HepG2 (cell line): Measurements from ENCODE around the gene SPOPL. TPM values are rescaled to one million over a fixed set of nuclear protein-coding genes. Genes with fewer than 3 reads are reported as not detected.

Experiments used
- CBX2 ChIP-seq, 2 experiments: fragments of 200-600 bp in 1 of 2; sonication (generic); formaldehyde crosslinking in 1 of 2; IDR thresholded peaks; 2 replicates each; pipeline versions ENCODE4 v1.7.0 to v1.8.1; 2018 to 2022; ENCODE audit warnings: low read depth in 2 of 2, low read length in 1 of 2, mild to moderate bottlenecking in 1 of 2, missing genetic modification reagents in 1 of 2
- GZF1 ChIP-seq: sonication (generic); formaldehyde crosslinking; IDR thresholded peaks from 2 replicates; pipeline ENCODE4 v1.5.1; 2020; ENCODE audit warnings: mild to moderate bottlenecking, missing genetic modification reagents
- HNRNPL ChIP-seq: fragments of 200-400 bp; formaldehyde crosslinking; IDR thresholded peaks from 2 replicates; pipeline ENCODE4 v1.6.1; 2017; ENCODE audit warnings: mild to moderate bottlenecking, low read depth, low read length
- MIER3 ChIP-seq: IDR thresholded peaks from 2 replicates; pipeline ENCODE4 v1.6.1; 2016; ENCODE audit warnings: missing compliant biosample characterization, borderline replicate concordance
- NCOR1 ChIP-seq: fragments of 200-600 bp; sonication (generic); IDR thresholded peaks from 2 replicates; pipeline ENCODE4 v1.7.0; 2017; ENCODE audit warnings: antibody characterized with exemption, low read length, borderline replicate concordance
- NR2C2 ChIP-seq: sonication (generic); formaldehyde crosslinking; IDR thresholded peaks from 2 replicates; pipeline ENCODE4 v1.4.0; 2020; ENCODE audit warnings: missing genetic modification reagents, mild to moderate bottlenecking, moderate library complexity, borderline replicate concordance
- PHF21A ChIP-seq: sonication (generic); formaldehyde crosslinking; IDR thresholded peaks from 2 replicates; pipeline ENCODE4 v1.5.0; 2020; ENCODE audit warnings: mild to moderate bottlenecking, missing genetic modification reagents
- PITX1 ChIP-seq: sonication (generic); formaldehyde crosslinking; IDR thresholded peaks from 2 replicates; pipeline ENCODE4 v1.5.1; 2020; ENCODE audit warnings: mild to moderate bottlenecking, missing genetic modification reagents
- PRMT3 ChIP-seq: sonication (generic); formaldehyde crosslinking; IDR thresholded peaks from 2 replicates; pipeline ENCODE4 v1.8.1; 2022; ENCODE audit warnings: low read depth, mild to moderate bottlenecking, moderate library complexity, missing genetic modification reagents, borderline replicate concordance
- SAFB2 ChIP-seq: sonication (generic); formaldehyde crosslinking; IDR thresholded peaks from 2 replicates; pipeline ENCODE4 v1.5.1; 2020; ENCODE audit warnings: missing genetic modification reagents, low read depth, mild to moderate bottlenecking, borderline replicate concordance
- ZFP91 ChIP-seq: sonication (generic); formaldehyde crosslinking; IDR thresholded peaks from 2 replicates; pipeline ENCODE4 v1.9.0; 2022; ENCODE audit warnings: missing genetic modification reagents, mild to moderate bottlenecking, borderline replicate concordance
- ZGPAT ChIP-seq: IDR thresholded peaks from 2 replicates; pipeline ENCODE4 v1.6.1; 2016; ENCODE audit warnings: mild to moderate bottlenecking
- ZMYM3 ChIP-seq: sonication (generic); formaldehyde crosslinking; IDR thresholded peaks from 2 replicates; pipeline ENCODE4 v1.5.1; 2020; ENCODE audit warnings: mild to moderate bottlenecking, missing genetic modification reagents
- ZNF18 ChIP-seq: sonication (generic); formaldehyde crosslinking; IDR thresholded peaks from 2 replicates; pipeline ENCODE4 v1.8.0; 2022; ENCODE audit warnings: mild to moderate bottlenecking, missing genetic modification reagents; ENCODE audit not compliant: insufficient replicate concordance
- ZNF274 ChIP-seq: sonication (generic); formaldehyde crosslinking; IDR thresholded peaks from 2 replicates; pipeline ENCODE4 v1.5.1; 2020; ENCODE audit warnings: mild to moderate bottlenecking, missing genetic modification reagents
- ZNF558 ChIP-seq: sonication (generic); formaldehyde crosslinking; IDR thresholded peaks from 2 replicates; pipeline ENCODE4 v1.9.0; 2022; ENCODE audit warnings: mild to moderate bottlenecking, missing genetic modification reagents, borderline replicate concordance
- ZNF687 ChIP-seq: sonication (generic); formaldehyde crosslinking; IDR thresholded peaks from 2 replicates; pipeline ENCODE4 v1.5.1; 2020; ENCODE audit warnings: mild to moderate bottlenecking, missing genetic modification reagents, moderate library complexity
- ZNF703 ChIP-seq: sonication (generic); formaldehyde crosslinking; IDR thresholded peaks from 2 replicates; pipeline ENCODE4 v1.5.1; 2020; ENCODE audit warnings: missing genetic modification reagents, mild to moderate bottlenecking, moderate library complexity, borderline replicate concordance
- ZNF775 ChIP-seq: sonication (generic); formaldehyde crosslinking; IDR thresholded peaks from 2 replicates; pipeline ENCODE4 v1.4.0; 2020; ENCODE audit warnings: missing genetic modification reagents, mild to moderate bottlenecking, moderate library complexity, borderline replicate concordance
- polyA plus RNA-seq, 8 experiments: library from polyadenylated mRNA; depleted of rRNA in 3 of 8; stranded (reverse) in 7 of 8; unstranded in 1 of 8; fragments of >200 nt; fragmentation: Illumina TruSeq in 4 of 8; extraction: Trizol in 4 of 8; gene quantifications; 2 replicates each; pipeline versions ENCODE4 v1.2.1 to v1.2.3, GENCODE V29; 2011 to 2016; ENCODE audit warnings: low read depth in 4 of 8, missing spikeins in 1 of 8, mixed read lengths in 1 of 8; ENCODE audit not compliant: insufficient read depth in 1 of 8
- total RNA-seq, 5 experiments: library from RNA; depleted of rRNA; stranded (reverse); fragments of >200 nt; fragmentation: Illumina TruSeq; extraction: Trizol; gene quantifications; 2 replicates each; pipeline ENCODE4 v1.2.3, GENCODE V29; 2016; ENCODE audit warnings: low read depth in 1 of 5

The SPOPL gene
- total and polyA plus RNA-seq, 2 of the 13 experiments (the other 11 are each of a cell fraction or from before 2014, with no cell fraction given), result 12.6 to 51.6 TPM

- TF ChIP-seq GZF1 (CRISPR knock-in tag), result no peak
- no peak for TF ChIP-seq ZNF703 (CRISPR knock-in tag)
- peak; percentile 60; the same call in 1 of the 2 replicates for TF ChIP-seq NCOR1
- peak; percentile 58; the same call in 1 of the 2 replicates for TF ChIP-seq ZFP91
- 0 out of 2 replicates have a peak, but pooled peaks have one; percentile 23 for TF ChIP-seq ZMYM3
- no peak for TF ChIP-seq ZNF18 (CRISPR knock-in tag)
- no peak for TF ChIP-seq ZNF558
- 0 out of 2 replicates have a peak, but pooled peaks have one; percentile 23 for TF ChIP-seq HNRNPL
- no peak for TF ChIP-seq SAFB2 (CRISPR knock-in tag)
- peak; percentile 71; the same call in 1 of the 2 replicates for TF ChIP-seq PITX1 (CRISPR knock-in tag)
- peak; percentile 33; the same call in 1 of the 2 replicates for TF ChIP-seq PHF21A (CRISPR knock-in tag)
- peak; percentile 34; the same call in 1 of the 2 replicates for TF ChIP-seq MIER3 (CRISPR knock-in tag)
- TF ChIP-seq NR2C2 (CRISPR knock-in tag), result peak; percentile 72; the same call in 1 of the 2 replicates
- TF ChIP-seq PRMT3 (CRISPR knock-in tag), result no peak
- 0 out of 2 replicates have a peak, but pooled peaks have one; percentile 38 for TF ChIP-seq ZGPAT (CRISPR knock-in tag)
- TF ChIP-seq CBX2 (IDR thresholded peaks at IDR 0.05; ENCODE audit: low read depth, low read length), result no peak
- no peak for TF ChIP-seq CBX2 (CRISPR knock-in tag; IDR thresholded peaks at IDR 0.05; ENCODE audit: low read depth)
- TF ChIP-seq ZNF775 (CRISPR knock-in tag), result no peak
- TF ChIP-seq ZNF274 (CRISPR knock-in tag), result no peak
- TF ChIP-seq ZNF687 (CRISPR knock-in tag), result no peak
Observed at GRCh38 chr2:138494265-138494966, 7.2 kb upstream of the SPOPL start (continued).
